Stimulated activated CD4-positive, alpha-beta T cell treated with anti-CD3 and anti-CD28 coated beads, TNF-alpha, amount 100 ng/mL, for 24 hours (primary cell): ENCODE measurements around the gene ENO2.
A peak's percentile ranks its signal among the peaks of the same experiment; 100 is the strongest.
"Not testable (repeated sequence)": the region's sequence is repeated elsewhere in the genome, so short reads cannot be mapped to it uniquely, and the experiment has no call there.

Source experiments
- DNase-seq, 3 experiments: peaks; one replicate each; pipeline ENCODE4 v3.0.0-alpha.2; 2020; ENCODE audit warnings: low read depth in 3 of 3

Gene ENO2

GRCh38 chr12:6886206-6886999 lies 28.0 kb upstream of the ENO2 start:
- not testable (repeated sequence) for DNase-seq

- no peak for DNase-seq
Measured at GRCh38 chr12:6887460-6887859, 26.9 kb upstream of the ENO2 start.

- no peak for DNase-seq
Measured at GRCh38 chr12:6888360-6888759, 26.0 kb upstream of the ENO2 start.

GRCh38 chr12:6888794-6889193 lies 25.6 kb upstream of the ENO2 start:
- DNase-seq = not testable (repeated sequence)

GRCh38 chr12:6889775-6890573 lies 24.4 kb upstream of the ENO2 start:
- not testable (repeated sequence) for DNase-seq

GRCh38 chr12:6890789-6891645 lies 23.4 kb upstream of the ENO2 start:
- DNase-seq = peak; percentile 96 to 99 (median 97)

GRCh38 chr12:6891646-6892001 lies 22.8 kb upstream of the ENO2 start:
- DNase-seq = no peak

GRCh38 chr12:6892683-6893082 lies 21.7 kb upstream of the ENO2 start:
- not testable (repeated sequence) for DNase-seq

- no peak for DNase-seq
Measured at GRCh38 chr12:6894321-6894720, 20.1 kb upstream of the ENO2 start.

GRCh38 chr12:6896846-6897435 lies 17.4 kb upstream of the ENO2 start:
- DNase-seq = no peak

GRCh38 chr12:6899427-6899826 lies 15.0 kb upstream of the ENO2 start:
- no peak for DNase-seq

- DNase-seq = no peak
Measured at GRCh38 chr12:6899837-6900519, 14.4 kb upstream of the ENO2 start.

- DNase-seq = no peak
Measured at GRCh38 chr12:6902448-6902847, 11.9 kb upstream of the ENO2 start.

GRCh38 chr12:6903722-6904121 lies 10.7 kb upstream of the ENO2 start:
- DNase-seq = no peak

- DNase-seq = peak; percentile 96 to 98 (median 97)
Measured at GRCh38 chr12:6904280-6905276, 9.8 kb upstream of the ENO2 start, which contains the start of gene LRRC23. Gene LRRC23 (plus strand): TSS chr12:6904822. CDS start chr12:6905634, 812 bp downstream.

GRCh38 chr12:6905414-6906040 lies 8.9 kb upstream of the ENO2 start:
- DNase-seq = no peak

GRCh38 chr12:6908141-6908540 lies 6.2 kb upstream of the ENO2 start:
- DNase-seq = not testable (repeated sequence)

- no peak for DNase-seq
Measured at GRCh38 chr12:6909421-6910145, 4.8 kb upstream of the ENO2 start.
